Activated naive CD4-positive, alpha-beta T cell treated with anti-CD3 and anti-CD28 coated beads for 36 hours (primary cell): ENCODE results near the gene GPX7. TPM values are rescaled to one million over a fixed set of nuclear protein-coding genes. Genes with fewer than 3 reads are reported as not detected.

Experiments used
- CTCF ChIA-PET: fragments of 350-600 bp; sonication (Branson Sonifier 250); formaldehyde crosslinking; loops from one replicate; lab custom pipeline; 2021; ENCODE audit warnings: antibody characterized with exemption; lab: Charles Lee
- DNase-seq: peaks from one replicate; pipeline ENCODE4 v3.0.0-alpha.2; 2020
- H3K27ac Mint-ChIP-seq: one replicate; pipeline ENCODE4 v1.8.0; 2021; ENCODE audit warnings: mild to moderate bottlenecking, mixed read lengths
- H3K27me3 Mint-ChIP-seq: one replicate; pipeline ENCODE4 v1.8.0; 2021; ENCODE audit warnings: low read depth, mixed read lengths
- H3K36me3 Mint-ChIP-seq: one replicate; pipeline ENCODE4 v1.8.0; 2021; ENCODE audit warnings: low read depth, mixed read lengths
- H3K4me1 Mint-ChIP-seq: one replicate; pipeline ENCODE4 v1.8.0; 2021; ENCODE audit warnings: low read depth, mixed read lengths
- H3K4me3 Mint-ChIP-seq: one replicate; pipeline ENCODE4 v1.8.0; 2021; ENCODE audit warnings: mild to moderate bottlenecking, moderate library complexity, mixed read lengths
- H3K9me3 Mint-ChIP-seq: one replicate; pipeline ENCODE4 v1.8.0; 2021; ENCODE audit warnings: mixed read lengths
- intact Hi-C: fragments of 100-400 bp; cut with micrococcal nuclease; formaldehyde crosslinking; loops from one replicate; pipeline ENCODE4 v1.15.1; 2023
- total RNA-seq, 2 experiments: library from RNA; stranded (reverse); gene quantifications; one replicate each; pipeline ENCODE4 v1.2.3, GENCODE V29; 2021

GPX7 gene
- total RNA-seq, 2 experiments from 2014 or later = 20.4 to 20.6 TPM

- no peaks in the 10 kb centered on the region for H3K27me3 Mint-ChIP-seq
- no peak overlapping the region for H3K27ac Mint-ChIP-seq
- H3K4me1 Mint-ChIP-seq = no peaks in the 10 kb centered on the region
- no peak for DNase-seq
- H3K9me3 Mint-ChIP-seq = no peaks in the 10 kb centered on the region
- H3K36me3 Mint-ChIP-seq = no peaks in the 10 kb centered on the region
- CTCF ChIA-PET = interaction anchor here (0.6 to 1.3 kb wide), 2 partner anchors 11 to 127 kb away, joined by 3 to 4 read pairs; no protein-coding TSS in a partner anchor
- H3K4me3 Mint-ChIP-seq = no peak overlapping the region
- intact Hi-C loops = no loop called here
These were observed 9.4 kb upstream of the GPX7 start for GRCh38 chr1:52592637-52593323.

GRCh38 chr1:52593495-52593894 lies 8.7 kb upstream of the GPX7 start:
- no peaks in the 10 kb centered on the region for H3K27me3 Mint-ChIP-seq
- no peaks in the 10 kb centered on the region for H3K9me3 Mint-ChIP-seq
- no peak for DNase-seq
- no peaks in the 10 kb centered on the region for H3K36me3 Mint-ChIP-seq
- intact Hi-C loops = no loop called here
- no peak overlapping the region for H3K4me3 Mint-ChIP-seq
- no peak overlapping the region for H3K27ac Mint-ChIP-seq
- CTCF ChIA-PET = interaction anchor here (0.6 to 1.3 kb wide), 3 partner anchors 10 to 128 kb away, joined by 3 to 4 read pairs (median 3); no protein-coding TSS in a partner anchor
- H3K4me1 Mint-ChIP-seq = no peaks in the 10 kb centered on the region

- no peak overlapping the region for H3K4me3 Mint-ChIP-seq
- H3K36me3 Mint-ChIP-seq = no peaks in the 10 kb centered on the region
- no peaks in the 10 kb centered on the region for H3K27me3 Mint-ChIP-seq
- H3K27ac Mint-ChIP-seq = no peak overlapping the region
- no peaks in the 10 kb centered on the region for H3K4me1 Mint-ChIP-seq
- DNase-seq = no peak
- no peaks in the 10 kb centered on the region for H3K9me3 Mint-ChIP-seq
- intact Hi-C loops = no loop called here
- CTCF ChIA-PET = no interaction called here
These were observed 7.1 kb upstream of the GPX7 start for GRCh38 chr1:52595061-52595460.

- Mint-ChIP-seq H3K4me3 (no peak overlapping the region), H3K27ac (no peak overlapping the region), H3K9me3 (no peaks in the 10 kb centered on the region), H3K27me3 (no peaks in the 10 kb centered on the region), H3K36me3 (peaks cover 2% of the 10 kb centered on the region), H3K4me1 (peaks cover 11% of the 10 kb centered on the region)
- no peak for DNase-seq
- intact Hi-C loops = no loop called here
- CTCF ChIA-PET = no interaction called here
These were observed 4.3 kb upstream of the GPX7 start for GRCh38 chr1:52597912-52598311.

- peaks cover 4% of the 10 kb centered on the region for H3K36me3 Mint-ChIP-seq
- intact Hi-C loops = no loop called here
- H3K27me3 Mint-ChIP-seq = no peaks in the 10 kb centered on the region
- H3K9me3 Mint-ChIP-seq = no peaks in the 10 kb centered on the region
- peaks cover 19% of the 10 kb centered on the region for H3K4me1 Mint-ChIP-seq
- no peak overlapping the region for H3K27ac Mint-ChIP-seq
- no peak overlapping the region for H3K4me3 Mint-ChIP-seq
- no peak for DNase-seq
- CTCF ChIA-PET = no interaction called here
These were observed 3.4 kb upstream of the GPX7 start for GRCh38 chr1:52598729-52599128.

- Mint-ChIP-seq H3K4me3 (no peak overlapping the region), H3K9me3 (no peaks in the 10 kb centered on the region), H3K27ac (no peak overlapping the region), H3K27me3 (no peaks in the 10 kb centered on the region), H3K4me1 (peaks cover 24% of the 10 kb centered on the region), H3K36me3 (peaks cover 5% of the 10 kb centered on the region)
- DNase-seq = no peak
- CTCF ChIA-PET = no interaction called here
- intact Hi-C loops = no loop called here
These were observed 2.9 kb upstream of the GPX7 start for GRCh38 chr1:52599236-52599635.

- intact Hi-C loops = no loop called here
- no peak overlapping the region for H3K27ac Mint-ChIP-seq
- H3K36me3 Mint-ChIP-seq = peaks cover 6% of the 10 kb centered on the region
- peaks cover 35% of the 10 kb centered on the region for H3K4me1 Mint-ChIP-seq
- H3K9me3 Mint-ChIP-seq = no peaks in the 10 kb centered on the region
- DNase-seq = no peak
- H3K27me3 Mint-ChIP-seq = no peaks in the 10 kb centered on the region
- CTCF ChIA-PET = interaction anchor here (0.8 kb wide), 1 partner anchor 541 kb away, joined by 3 read pairs; no protein-coding TSS in a partner anchor
- H3K4me3 Mint-ChIP-seq = no peak overlapping the region
These were observed 1.5 kb upstream of the GPX7 start for GRCh38 chr1:52600533-52601179.

- Mint-ChIP-seq H3K9me3 (no peaks in the 10 kb centered on the region), H3K27ac (peak overlapping the region; percentile 56), H3K27me3 (no peaks in the 10 kb centered on the region), H3K4me1 (peaks cover 38% of the 10 kb centered on the region), H3K36me3 (peaks cover 13% of the 10 kb centered on the region), H3K4me3 (peak overlapping the region; percentile 75)
- DNase-seq = no peak
- intact Hi-C loops = no loop called here
- CTCF ChIA-PET = interaction anchor here (0.6 to 1.3 kb wide), 2 partner anchors 85 to 705 kb away, joined by 3 to 4 read pairs; no protein-coding TSS in a partner anchor
These were observed 652 bp upstream of the GPX7 start for GRCh38 chr1:52601519-52601918.

- H3K9me3 Mint-ChIP-seq = no peaks in the 10 kb centered on the region
- H3K4me3 Mint-ChIP-seq = peak overlapping the region; percentile 90
- DNase-seq = peak; percentile 41
- H3K27ac Mint-ChIP-seq = peak overlapping the region; percentile 91
- intact Hi-C loops = loop anchor here (1.0 to 2.0 kb wide), 3 partner anchors 30 to 56 kb away; partner anchors contain the start of genes SHISAL2A and TUT4
- H3K36me3 Mint-ChIP-seq = peaks cover 22% of the 10 kb centered on the region
- no peaks in the 10 kb centered on the region for H3K27me3 Mint-ChIP-seq
- H3K4me1 Mint-ChIP-seq = peaks cover 38% of the 10 kb centered on the region
- CTCF ChIA-PET = interaction anchor here (0.6 to 1.4 kb wide), 4 partner anchors 10 to 199 kb away, joined by 3 to 4 read pairs (median 4); partner anchors contain the start of genes ORC1 and SHISAL2A
These were observed 857 bp downstream of the GPX7 start for GRCh38 chr1:52602856-52603600.

- Mint-ChIP-seq H3K4me3 (peak overlapping the region; percentile 90), H3K27me3 (no peaks in the 10 kb centered on the region), H3K4me1 (peaks cover 38% of the 10 kb centered on the region), H3K9me3 (no peaks in the 10 kb centered on the region), H3K27ac (peak overlapping the region; percentile 91), H3K36me3 (peaks cover 23% of the 10 kb centered on the region)
- intact Hi-C loops = loop anchor here (2.0 kb wide), 1 partner anchor 55 kb away; no protein-coding TSS in a partner anchor
- no peak for DNase-seq
- CTCF ChIA-PET = interaction anchor here (0.6 to 1.4 kb wide), 4 partner anchors 10 to 200 kb away, joined by 3 to 4 read pairs (median 4); partner anchors contain the start of genes ORC1 and SHISAL2A
These were observed 1.5 kb downstream of the GPX7 start for GRCh38 chr1:52603630-52604029.

- H3K4me3 Mint-ChIP-seq = peak overlapping the region; percentile 90
- peaks cover 23% of the 10 kb centered on the region for H3K36me3 Mint-ChIP-seq
- no peak for DNase-seq
- CTCF ChIA-PET = interaction anchor here (0.6 to 1.4 kb wide), 4 partner anchors 11 to 200 kb away, joined by 3 to 4 read pairs (median 4); partner anchors contain the start of genes ORC1 and SHISAL2A
- intact Hi-C loops = no loop called here
- peak overlapping the region; percentile 91 for H3K27ac Mint-ChIP-seq
- H3K27me3 Mint-ChIP-seq = no peaks in the 10 kb centered on the region
- H3K9me3 Mint-ChIP-seq = no peaks in the 10 kb centered on the region
- H3K4me1 Mint-ChIP-seq = peaks cover 38% of the 10 kb centered on the region
These were observed 2.0 kb downstream of the GPX7 start for GRCh38 chr1:52604063-52604770.
